HEK293 (cell line): ENCODE measurements around the gene ZBTB38.

Experiments used
- ATF2 ChIP-seq: fragments of 450-650 bp; formaldehyde crosslinking; IDR thresholded peaks from 2 replicates; pipeline ENCODE4 v1.5.1; 2016; ENCODE audit warnings: missing biosample characterization, missing genetic modification characterization, low read depth
- CTCF ChIP-seq: fragments of 450-650 bp; formaldehyde crosslinking; IDR thresholded peaks from 2 replicates; pipeline ENCODE4 v1.5.1; 2016; ENCODE audit warnings: missing biosample characterization, missing genetic modification characterization
- ELK4 ChIP-seq: IDR thresholded peaks from 2 replicates; pipeline ENCODE4 v1.6.1; 2011; ENCODE audit warnings: mild to moderate bottlenecking, low read depth, low read length, borderline replicate concordance
- SCRT1 ChIP-seq: fragments of 450-650 bp; formaldehyde crosslinking; IDR thresholded peaks from 2 replicates; pipeline ENCODE4 v1.5.1; 2016; ENCODE audit warnings: missing biosample characterization, missing genetic modification characterization, borderline replicate concordance
- TSHZ1 ChIP-seq: fragments of 450-650 bp; formaldehyde crosslinking; IDR thresholded peaks from 2 replicates; pipeline ENCODE4 v1.5.1; 2016; ENCODE audit warnings: missing biosample characterization, missing genetic modification characterization, borderline replicate concordance
- ZBTB26 ChIP-seq: fragments of 450-650 bp; formaldehyde crosslinking; optimal IDR thresholded peaks from 2 replicates; pipeline ENCODE3; 2016; ENCODE audit warnings: missing biosample characterization, mild to moderate bottlenecking, missing genetic modification characterization
- ZNF140 ChIP-seq: fragments of 450-650 bp; formaldehyde crosslinking; IDR thresholded peaks from 2 replicates; pipeline ENCODE4 v1.5.1; 2016; ENCODE audit warnings: missing biosample characterization, missing genetic modification characterization
- ZNF221 ChIP-seq: fragments of 450-650 bp; formaldehyde crosslinking; IDR thresholded peaks from 2 replicates; pipeline ENCODE4 v1.5.1; 2017; ENCODE audit warnings: missing biosample characterization, missing genetic modification characterization, borderline replicate concordance
- ZNF239 ChIP-seq: fragments of 450-650 bp; formaldehyde crosslinking; IDR thresholded peaks from 2 replicates; pipeline ENCODE4 v1.5.1; 2016; ENCODE audit warnings: missing biosample characterization, missing genetic modification characterization
- ZNF274 ChIP-seq, 2 experiments: fragments of 200-500 bp in 1 of 2; fragments of 450-650 bp in 1 of 2; sonication (Bioruptor generic) in 1 of 2; formaldehyde crosslinking in 1 of 2; IDR thresholded peaks; 2 replicates each; pipeline versions ENCODE4 v1.5.1 to v1.6.1; 2014 to 2016; ENCODE audit warnings: borderline replicate concordance in 1 of 2, inconsistent platforms in 1 of 2, low read length in 1 of 2, missing biosample characterization in 1 of 2, missing genetic modification characterization in 1 of 2
- ZNF292 ChIP-seq: fragments of 450-650 bp; formaldehyde crosslinking; IDR thresholded peaks from 2 replicates; pipeline ENCODE4 v1.5.1; 2016; ENCODE audit warnings: low read depth, missing biosample characterization, missing genetic modification characterization, borderline replicate concordance
- ZNF311 ChIP-seq: fragments of 450-650 bp; formaldehyde crosslinking; IDR thresholded peaks from 2 replicates; pipeline ENCODE4 v1.5.1; 2017; ENCODE audit warnings: missing biosample characterization, missing genetic modification characterization, borderline replicate concordance

- TF ChIP-seq CTCF (tag by site-specific recombination) (no peak), ATF2 (tag by site-specific recombination) (no peak), ZNF292 (tag by site-specific recombination) (no peak), TSHZ1 (tag by site-specific recombination) (no peak), SCRT1 (tag by site-specific recombination) (no peak), ELK4 (no peak), ZNF140 (tag by site-specific recombination) (no peak), ZNF239 (tag by site-specific recombination) (no peak), ZBTB26 (tag by site-specific recombination) (no peak), ZNF274 (IDR thresholded peaks at IDR 0.05; ENCODE audit: low read length) (no peak), ZNF274 (tag by site-specific recombination; IDR thresholded peaks at IDR 0.05; ENCODE audit: borderline replicate concordance) (no peak), ZNF221 (no peak), ZNF311 (tag by site-specific recombination) (no peak)
Observed at GRCh38 chr3:141368925-141369794, 856 bp downstream of the ZBTB38 start.
